Measurements from ENCODE around the gene HCFC1R1. TPM values are rescaled to one million over a fixed set of nuclear protein-coding genes. Genes with fewer than 3 reads are reported as not detected.
"Not testable (repeated sequence)": the region's sequence is repeated elsewhere in the genome, so short reads cannot be mapped to it uniquely, and the experiment has no call there.

The HCFC1R1 gene
- total RNA-seq, 2 donors from 2014 or later = 49.8 to 59.1 TPM

- no peaks in the 10 kb centered on the region for H3K9me3 ChIP-seq (ENCODE audit: control insufficient read depth, low read length)
- DNase-seq = no peak
- no peaks in the 10 kb centered on the region for H3K4me1 ChIP-seq (ENCODE audit: control insufficient read depth, insufficient read depth, low read length)
- no peak for TF ChIP-seq CTCF (conservative IDR thresholded peaks at IDR 0.05)
- Mint-ChIP-seq H3K27me3 (ENCODE audit: insufficient read depth) (peaks cover 39% of the 10 kb centered on the region), H3K9me3 (no peaks in the 10 kb centered on the region), H3K36me3 (ENCODE audit: low read depth) (peaks cover 18% of the 10 kb centered on the region), H3K27ac (no peak overlapping the region), H3K4me1 (peaks cover 7% of the 10 kb centered on the region), H3K4me3 (no peak overlapping the region)
- no peak overlapping the region for H3K9ac ChIP-seq (ENCODE audit: extremely low read depth, low read length, poor library complexity, severe bottlenecking)
- no peak overlapping the region for H3K27ac ChIP-seq (ENCODE audit: low read depth, low read length)
- no peaks in the 10 kb centered on the region for H3K36me3 ChIP-seq (ENCODE audit: control insufficient read depth, insufficient read depth, low read length)
- no peak overlapping the region for H3K4me3 ChIP-seq (ENCODE audit: low read length)
- peaks cover 3% of the 10 kb centered on the region for H3K27me3 ChIP-seq (ENCODE audit: control insufficient read depth, insufficient read depth, low read length, poor library complexity, severe bottlenecking)
- WGBS, 2 experiments (ENCODE audit: insufficient coverage in 1 of 2, insufficient read length in 1 of 2) = 88 to 90% methylated on average over 16 to 17 of the region's 17 CpGs
These were observed 31.4 kb upstream of the HCFC1R1 start for GRCh38 chr16:3054965-3055733.

- 86 to 93% methylated on average over 4 to 9 of the region's 13 CpGs for WGBS, 2 experiments (ENCODE audit: insufficient coverage in 1 of 2, insufficient read length in 1 of 2)
- not testable (repeated sequence) for H3K9me3 ChIP-seq (ENCODE audit: control insufficient read depth, low read length); H3K36me3 ChIP-seq (ENCODE audit: control insufficient read depth, insufficient read depth, low read length); H3K4me1 ChIP-seq (ENCODE audit: control insufficient read depth, insufficient read depth, low read length); H3K27me3 ChIP-seq (ENCODE audit: control insufficient read depth, insufficient read depth, low read length, poor library complexity, severe bottlenecking); H3K27ac Mint-ChIP-seq; H3K9me3 Mint-ChIP-seq; DNase-seq; H3K4me3 Mint-ChIP-seq; H3K4me3 ChIP-seq (ENCODE audit: low read length); H3K4me1 Mint-ChIP-seq; H3K9ac ChIP-seq (ENCODE audit: extremely low read depth, low read length, poor library complexity, severe bottlenecking); H3K27ac ChIP-seq (ENCODE audit: low read depth, low read length)
- peak; percentile 24 for TF ChIP-seq CTCF (conservative IDR thresholded peaks at IDR 0.05)
- H3K27me3 Mint-ChIP-seq (ENCODE audit: insufficient read depth) = peaks cover 51% of the 10 kb centered on the region
- peaks cover 18% of the 10 kb centered on the region for H3K36me3 Mint-ChIP-seq (ENCODE audit: low read depth)
These were observed 29.6 kb upstream of the HCFC1R1 start for GRCh38 chr16:3053330-3053710.

GRCh38 chr16:3052571-3053329, 29.0 kb upstream of the HCFC1R1 start:
- not testable (repeated sequence) for DNase-seq; H3K27ac Mint-ChIP-seq; H3K27me3 ChIP-seq (ENCODE audit: control insufficient read depth, insufficient read depth, low read length, poor library complexity, severe bottlenecking); H3K36me3 ChIP-seq (ENCODE audit: control insufficient read depth, insufficient read depth, low read length); H3K9me3 ChIP-seq (ENCODE audit: control insufficient read depth, low read length); H3K4me1 Mint-ChIP-seq; H3K9ac ChIP-seq (ENCODE audit: extremely low read depth, low read length, poor library complexity, severe bottlenecking); H3K4me3 Mint-ChIP-seq; H3K4me1 ChIP-seq (ENCODE audit: control insufficient read depth, insufficient read depth, low read length); H3K9me3 Mint-ChIP-seq; H3K27ac ChIP-seq (ENCODE audit: low read depth, low read length); H3K4me3 ChIP-seq (ENCODE audit: low read length)
- 92 to 100% methylated on average over 1 to 10 of the region's 12 CpGs for WGBS, 2 experiments (ENCODE audit: insufficient coverage in 1 of 2, insufficient read length in 1 of 2)
- Mint-ChIP-seq H3K27me3 (ENCODE audit: insufficient read depth) (peaks cover 57% of the 10 kb centered on the region), H3K36me3 (ENCODE audit: low read depth) (peaks cover 18% of the 10 kb centered on the region)
